H9 (cell line): ENCODE data around the gene GALNT15. TPM values are rescaled to one million over a fixed set of nuclear protein-coding genes. Genes with fewer than 3 reads are reported as not detected.

Source experiments
- DNase-seq: peaks from one replicate; pipeline ENCODE4 v3.0.0-alpha.2; 2017
- H2AFZ ChIP-seq: one replicate; pipeline ENCODE4 v1.6.1; 2013; ENCODE audit warnings: mild to moderate bottlenecking, low read length, control low read depth, moderate library complexity
- H2AK5ac ChIP-seq: 2 replicates; pipeline ENCODE4 v1.6.1; 2013; ENCODE audit warnings: low read length, control low read depth, mixed read lengths; ENCODE audit not compliant: insufficient read length
- H2BK120ac ChIP-seq: one replicate; pipeline ENCODE4 v1.6.1; 2013; ENCODE audit warnings: low read depth, mild to moderate bottlenecking, low read length, control low read depth, inconsistent platforms; ENCODE audit not compliant: poor library complexity, severe bottlenecking
- H2BK12ac ChIP-seq: 2 replicates; pipeline ENCODE4 v1.6.1; 2013; ENCODE audit warnings: low read length, control low read depth, mixed read lengths, low read depth; ENCODE audit not compliant: insufficient read length
- H2BK15ac ChIP-seq: 2 replicates; pipeline ENCODE4 v1.6.1; 2013; ENCODE audit warnings: low read depth, low read length, control low read depth
- H2BK20ac ChIP-seq: one replicate; pipeline ENCODE4 v1.6.1; 2013; ENCODE audit warnings: low read depth, mild to moderate bottlenecking, low read length, control low read depth, inconsistent platforms; ENCODE audit not compliant: poor library complexity, severe bottlenecking
- H2BK5ac ChIP-seq: 2 replicates; pipeline ENCODE4 v1.6.1; 2013; ENCODE audit warnings: low read length, control low read depth, mixed read lengths; ENCODE audit not compliant: insufficient read length
- H3K14ac ChIP-seq: 2 replicates; pipeline ENCODE4 v1.6.1; 2013; ENCODE audit warnings: low read length, control low read depth; ENCODE audit not compliant: insufficient read depth
- H3K18ac ChIP-seq: 2 replicates; pipeline ENCODE4 v1.6.1; 2013; ENCODE audit warnings: low read depth, mild to moderate bottlenecking, mixed read lengths, low read length, control low read depth; ENCODE audit not compliant: insufficient read length
- H3K23ac ChIP-seq: 2 replicates; pipeline ENCODE4 v1.6.1; 2013; ENCODE audit warnings: low read length, control low read depth, mixed read lengths, low read depth; ENCODE audit not compliant: insufficient read length
- H3K23me2 ChIP-seq: 2 replicates; pipeline ENCODE4 v1.6.1; 2013; ENCODE audit warnings: low read depth, mild to moderate bottlenecking, mixed read lengths, low read length, control low read depth; ENCODE audit not compliant: insufficient read length, poor library complexity, severe bottlenecking
- H3K27ac ChIP-seq: 2 replicates; pipeline ENCODE4 v1.5.1; 2013; ENCODE audit warnings: low read length, control low read depth, mixed read lengths, low read depth; ENCODE audit not compliant: insufficient read length
- H3K27me3 ChIP-seq: 2 replicates; pipeline ENCODE4 v1.6.1; 2013; ENCODE audit warnings: low read length, control low read depth, inconsistent platforms; ENCODE audit not compliant: insufficient read depth
- H3K4ac ChIP-seq: 2 replicates; pipeline ENCODE4 v1.6.1; 2013; ENCODE audit warnings: low read depth, mild to moderate bottlenecking, control low read depth, inconsistent platforms, low read length, moderate library complexity
- H3K4me1 ChIP-seq: 2 replicates; pipeline ENCODE4 v1.6.1; 2013; ENCODE audit warnings: low read length, control low read depth, inconsistent platforms; ENCODE audit not compliant: insufficient read depth
- H3K4me2 ChIP-seq: 2 replicates; pipeline ENCODE4 v1.6.1; 2013; ENCODE audit warnings: low read length, control low read depth, mixed read lengths; ENCODE audit not compliant: insufficient read length, insufficient read depth
- H3K56ac ChIP-seq: 2 replicates; pipeline ENCODE4 v1.6.1; 2013; ENCODE audit warnings: low read depth, mild to moderate bottlenecking, mixed read lengths, low read length, control low read depth; ENCODE audit not compliant: insufficient read length
- H3K79me1 ChIP-seq: 2 replicates; pipeline ENCODE4 v1.6.1; 2013; ENCODE audit warnings: low read depth, mild to moderate bottlenecking, moderate library complexity, low read length, control low read depth, inconsistent platforms; ENCODE audit not compliant: insufficient read depth, poor library complexity, severe bottlenecking
- H3K79me2 ChIP-seq: 2 replicates; pipeline ENCODE4 v1.6.1; 2013; ENCODE audit warnings: low read length, control low read depth, inconsistent platforms; ENCODE audit not compliant: insufficient read depth
- H3K9ac ChIP-seq: 2 replicates; pipeline ENCODE4 v1.6.1; 2013; ENCODE audit warnings: low read length, control low read depth, mixed read lengths; ENCODE audit not compliant: insufficient read length; ENCODE audit errors: extremely low read depth
- H3K9me3 ChIP-seq: one replicate; pipeline ENCODE4 v1.6.1; 2013; ENCODE audit warnings: low read depth, low read length, inconsistent platforms; ENCODE audit not compliant: control insufficient read depth
- H3T11ph ChIP-seq: one replicate; pipeline ENCODE4 v1.6.1; 2013; ENCODE audit warnings: mild to moderate bottlenecking, low read length, control low read depth, inconsistent platforms
- H4K20me1 ChIP-seq: one replicate; pipeline ENCODE4 v1.6.1; 2013; ENCODE audit not compliant: control insufficient read depth, insufficient read length, insufficient read depth
- H4K5ac ChIP-seq: 2 replicates; pipeline ENCODE4 v1.6.1; 2013; ENCODE audit warnings: low read depth, mild to moderate bottlenecking, mixed read lengths, low read length, control low read depth; ENCODE audit not compliant: insufficient read length
- H4K8ac ChIP-seq: replicated peaks from 2 replicates; pipeline ENCODE4 v1.6.1; 2013; ENCODE audit warnings: low read length, control low read depth, mixed read lengths, low read depth; ENCODE audit not compliant: insufficient read length
- H4K91ac ChIP-seq: 2 replicates; pipeline ENCODE4 v1.6.1; 2013; ENCODE audit warnings: low read depth, mild to moderate bottlenecking, moderate library complexity, mixed read lengths, low read length, control low read depth; ENCODE audit not compliant: insufficient read length
- H3K27ac Mint-ChIP-seq, 3 experiments: 2 replicates in 2 of 3; 3 replicates in 1 of 3; pipeline ENCODE4 v1.8.0; 2020 to 2021; ENCODE audit warnings: mixed read lengths in 3 of 3, mild to moderate bottlenecking in 1 of 3, moderate library complexity in 1 of 3
- H3K27me3 Mint-ChIP-seq: 2 replicates; pipeline ENCODE4 v1.8.0; 2021; ENCODE audit warnings: low read depth, mild to moderate bottlenecking, moderate library complexity, mixed read lengths
- H3K36me3 Mint-ChIP-seq, 3 experiments: 2 replicates in 2 of 3; 3 replicates in 1 of 3; pipeline ENCODE4 v1.8.0; 2020 to 2021; ENCODE audit warnings: low read depth in 3 of 3, mixed read lengths in 3 of 3; ENCODE audit not compliant: insufficient read depth in 1 of 3
- H3K4me1 Mint-ChIP-seq, 2 experiments: 2 replicates each; pipeline ENCODE4 v1.8.0; 2020; ENCODE audit warnings: mixed read lengths in 2 of 2
- H3K4me3 Mint-ChIP-seq, 2 experiments: 2 replicates in 1 of 2; 3 replicates in 1 of 2; pipeline ENCODE4 v1.8.0; 2020 to 2021; ENCODE audit warnings: mild to moderate bottlenecking in 2 of 2, mixed read lengths in 2 of 2, moderate library complexity in 1 of 2
- H3K9me3 Mint-ChIP-seq, 2 experiments: 2 replicates in 1 of 2; 3 replicates in 1 of 2; pipeline ENCODE4 v1.8.0; 2020; ENCODE audit warnings: mild to moderate bottlenecking in 2 of 2, mixed read lengths in 2 of 2, moderate library complexity in 1 of 2
- total RNA-seq: library from RNA; stranded (reverse); gene quantifications from 2 replicates; pipeline ENCODE4 v1.2.1, GENCODE V29; 2021
- TF ChIP-seq, protein P1 (sequence below): fragments of 200-600 bp; sonication (generic); conservative IDR thresholded peaks from 3 replicates; pipeline ENCODE4 v1.8.0; 2021; ENCODE audit warnings: antibody characterized with exemption, mild to moderate bottlenecking

Gene GALNT15
- total RNA-seq, 1 experiment from 2014 or later = 0.04 TPM

- Mint-ChIP-seq H3K27ac (no peak overlapping the region), H3K4me1 (peaks cover 2 to 3% of the 10 kb centered on the region in 2 experiments; a peak in 1 of 4 replicates), H3K9me3 (no peaks in the 10 kb centered on the region; a peak in 1 of 5 replicates), H3K36me3 (no peaks in the 10 kb centered on the region), H3K27me3 (peaks cover 3% of the 10 kb centered on the region; the same call in 1 of the 2 replicates), H3K4me3 (no peak overlapping the region)
- Histone ChIP-seq H2BK120ac (no peak overlapping the region), H4K5ac (no peak overlapping the region), H2BK12ac (no peak overlapping the region), H3K56ac (no peak overlapping the region), H4K20me1 (no peaks in the 10 kb centered on the region), H3K79me2 (no peaks in the 10 kb centered on the region), H3K9ac (no peak overlapping the region), H4K8ac (no peak overlapping the region), H3K4me1 (peaks cover 2% of the 10 kb centered on the region; the same call in 1 of the 2 replicates), H3K79me1 (no peaks in the 10 kb centered on the region), H3K14ac (no peak overlapping the region), H3K27ac (no peak overlapping the region), H3K23ac (no peak overlapping the region), H3K23me2 (no peaks in the 10 kb centered on the region), H2BK5ac (no peak overlapping the region), H2BK20ac (no peak overlapping the region), H2AFZ (no peak overlapping the region), H3K4ac (no peak overlapping the region), H4K91ac (no peak overlapping the region), H3T11ph (no peak overlapping the region), H3K27me3 (no peaks in the 10 kb centered on the region), H3K9me3 (no peaks in the 10 kb centered on the region), H3K18ac (no peak overlapping the region), H3K4me2 (no peak overlapping the region), H2AK5ac (no peak overlapping the region), H2BK15ac (no peak overlapping the region)
- no peak for DNase-seq
- TF ChIP-seq, protein P1, sequence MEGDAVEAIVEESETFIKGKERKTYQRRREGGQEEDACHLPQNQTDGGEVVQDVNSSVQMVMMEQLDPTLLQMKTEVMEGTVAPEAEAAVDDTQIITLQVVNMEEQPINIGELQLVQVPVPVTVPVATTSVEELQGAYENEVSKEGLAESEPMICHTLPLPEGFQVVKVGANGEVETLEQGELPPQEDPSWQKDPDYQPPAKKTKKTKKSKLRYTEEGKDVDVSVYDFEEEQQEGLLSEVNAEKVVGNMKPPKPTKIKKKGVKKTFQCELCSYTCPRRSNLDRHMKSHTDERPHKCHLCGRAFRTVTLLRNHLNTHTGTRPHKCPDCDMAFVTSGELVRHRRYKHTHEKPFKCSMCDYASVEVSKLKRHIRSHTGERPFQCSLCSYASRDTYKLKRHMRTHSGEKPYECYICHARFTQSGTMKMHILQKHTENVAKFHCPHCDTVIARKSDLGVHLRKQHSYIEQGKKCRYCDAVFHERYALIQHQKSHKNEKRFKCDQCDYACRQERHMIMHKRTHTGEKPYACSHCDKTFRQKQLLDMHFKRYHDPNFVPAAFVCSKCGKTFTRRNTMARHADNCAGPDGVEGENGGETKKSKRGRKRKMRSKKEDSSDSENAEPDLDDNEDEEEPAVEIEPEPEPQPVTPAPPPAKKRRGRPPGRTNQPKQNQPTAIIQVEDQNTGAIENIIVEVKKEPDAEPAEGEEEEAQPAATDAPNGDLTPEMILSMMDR = no peak
Measured at GRCh38 chr3:16229681-16230080, 55.2 kb downstream of the GALNT15 start.
